ENCODE results near the gene PLAC1.

The PLAC1 gene

GRCh38 chrX:134558133-134558532 lies 100.1 kb downstream of the PLAC1 start:
- Histone ChIP-seq H3K4me1 (ENCODE audit: low read depth, poor library complexity, severe bottlenecking) (no peaks in the 10 kb centered on the region), H4K20me1 (ENCODE audit: insufficient read depth) (no peaks in the 10 kb centered on the region), H3K9ac (no peak overlapping the region), H3K36me3 (ENCODE audit: insufficient read depth) (no peaks in the 10 kb centered on the region), H3K27me3 (ENCODE audit: insufficient read depth, low read depth) (no peaks in the 10 kb centered on the region), H3K27ac (no peak overlapping the region), H3K4me2 (no peak overlapping the region), H2AFZ (ENCODE audit: low read depth) (no peak overlapping the region), H3K79me2 (ENCODE audit: insufficient read depth, low read depth) (no peaks in the 10 kb centered on the region), H3K4me3 (IDR thresholded peaks at IDR 0.05; ENCODE audit: insufficient read depth, low read depth, low read length) (no peak overlapping the region)
- no peak for TF ChIP-seq CTCF (conservative IDR thresholded peaks at IDR 0.05; ENCODE audit: low read depth, low read length)

- H4K20me1 ChIP-seq (ENCODE audit: insufficient read depth): no peaks in the 10 kb centered on the region
- no peak overlapping the region for H3K4me3 ChIP-seq (IDR thresholded peaks at IDR 0.05; ENCODE audit: insufficient read depth, low read depth, low read length)
- H3K36me3 ChIP-seq (ENCODE audit: insufficient read depth): no peaks in the 10 kb centered on the region
- H3K27me3 ChIP-seq (ENCODE audit: insufficient read depth, low read depth): no peaks in the 10 kb centered on the region
- H2AFZ ChIP-seq (ENCODE audit: low read depth): no peak overlapping the region
- no peaks in the 10 kb centered on the region for H3K4me1 ChIP-seq (ENCODE audit: low read depth, poor library complexity, severe bottlenecking)
- no peak overlapping the region for H3K27ac ChIP-seq
- no peaks in the 10 kb centered on the region for H3K79me2 ChIP-seq (ENCODE audit: insufficient read depth, low read depth)
- no peak overlapping the region for H3K9ac ChIP-seq
- no peak overlapping the region for H3K4me2 ChIP-seq
- TF ChIP-seq CTCF (conservative IDR thresholded peaks at IDR 0.05; ENCODE audit: low read depth, low read length): no peak
Measured at GRCh38 chrX:134554291-134554690, 104.0 kb downstream of the PLAC1 start.

- no peaks in the 10 kb centered on the region for H3K36me3 ChIP-seq (ENCODE audit: insufficient read depth)
- peaks cover 7% of the 10 kb centered on the region for H3K4me1 ChIP-seq (ENCODE audit: low read depth, poor library complexity, severe bottlenecking)
- no peak for TF ChIP-seq CTCF (conservative IDR thresholded peaks at IDR 0.05; ENCODE audit: low read depth, low read length)
- H3K4me3 ChIP-seq (IDR thresholded peaks at IDR 0.05; ENCODE audit: insufficient read depth, low read depth, low read length): no peak overlapping the region
- H3K79me2 ChIP-seq (ENCODE audit: insufficient read depth, low read depth): peaks cover 10% of the 10 kb centered on the region; the same call in 1 of the 2 replicates
- H3K27ac ChIP-seq: no peak overlapping the region
- H4K20me1 ChIP-seq (ENCODE audit: insufficient read depth): no peaks in the 10 kb centered on the region
- no peak overlapping the region for H3K4me2 ChIP-seq
- no peaks in the 10 kb centered on the region for H3K27me3 ChIP-seq (ENCODE audit: insufficient read depth, low read depth)
- H2AFZ ChIP-seq (ENCODE audit: low read depth): no peak overlapping the region
- no peak overlapping the region for H3K9ac ChIP-seq
Measured at GRCh38 chrX:134552351-134552750, 105.9 kb downstream of the PLAC1 start.

GRCh38 chrX:134551376-134552048 lies 106.8 kb downstream of the PLAC1 start:
- H3K4me2 ChIP-seq: no peak overlapping the region
- no peak overlapping the region for H3K9ac ChIP-seq
- no peak overlapping the region for H3K27ac ChIP-seq
- TF ChIP-seq CTCF (conservative IDR thresholded peaks at IDR 0.05; ENCODE audit: low read depth, low read length): no peak
- peak overlapping the region; percentile 72; the same call in 1 of the 2 replicates for H2AFZ ChIP-seq (ENCODE audit: low read depth)
- H4K20me1 ChIP-seq (ENCODE audit: insufficient read depth): no peaks in the 10 kb centered on the region
- peaks cover 11% of the 10 kb centered on the region for H3K4me1 ChIP-seq (ENCODE audit: low read depth, poor library complexity, severe bottlenecking)
- H3K27me3 ChIP-seq (ENCODE audit: insufficient read depth, low read depth): no peaks in the 10 kb centered on the region
- peaks cover 12% of the 10 kb centered on the region; the same call in 1 of the 2 replicates for H3K79me2 ChIP-seq (ENCODE audit: insufficient read depth, low read depth)
- no peak overlapping the region for H3K4me3 ChIP-seq (IDR thresholded peaks at IDR 0.05; ENCODE audit: insufficient read depth, low read depth, low read length)
- H3K36me3 ChIP-seq (ENCODE audit: insufficient read depth): no peaks in the 10 kb centered on the region
